Measurements from ENCODE around the gene DEUP1. TPM values are rescaled to one million over a fixed set of nuclear protein-coding genes. Genes with fewer than 3 reads are reported as not detected.

DEUP1 gene
- total RNA-seq, 1 experiment from 2014 or later, result 0.44 TPM

DNA sequence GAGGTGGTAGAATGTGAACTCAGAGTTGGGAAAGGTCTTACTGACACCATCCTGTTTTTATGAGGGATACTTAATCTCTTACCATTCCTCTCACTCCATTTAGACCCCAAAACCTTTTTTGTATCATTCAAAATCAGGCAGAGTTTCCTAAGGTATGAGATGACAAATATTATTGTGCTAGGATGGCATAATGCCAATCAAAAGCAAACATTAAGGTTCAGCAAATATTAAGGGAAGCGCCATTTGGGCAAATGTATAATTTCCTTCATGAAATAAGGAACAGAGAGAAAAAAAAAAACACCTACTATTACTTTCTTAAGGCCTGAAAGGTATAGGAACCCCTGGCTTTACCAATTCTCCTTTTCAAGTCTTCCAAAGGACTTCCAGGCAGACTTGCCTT lies 150.2 kb downstream of the DEUP1 start (continued):
- TF ChIP-seq MXD4 (CRISPR knock-in tag; IDR thresholded peaks at IDR 0.05; ENCODE audit: borderline replicate concordance) (no peak), ELF4 (CRISPR knock-in tag; IDR thresholded peaks at IDR 0.05; ENCODE audit: low read depth) (no peak), NFYB (CRISPR knock-in tag; conservative IDR thresholded peaks at IDR 0.05; ENCODE audit: low read depth) (no peak), TEAD1 (CRISPR knock-in tag; IDR thresholded peaks at IDR 0.05) (no peak)
- TF ChIP-seq, protein P1, sequence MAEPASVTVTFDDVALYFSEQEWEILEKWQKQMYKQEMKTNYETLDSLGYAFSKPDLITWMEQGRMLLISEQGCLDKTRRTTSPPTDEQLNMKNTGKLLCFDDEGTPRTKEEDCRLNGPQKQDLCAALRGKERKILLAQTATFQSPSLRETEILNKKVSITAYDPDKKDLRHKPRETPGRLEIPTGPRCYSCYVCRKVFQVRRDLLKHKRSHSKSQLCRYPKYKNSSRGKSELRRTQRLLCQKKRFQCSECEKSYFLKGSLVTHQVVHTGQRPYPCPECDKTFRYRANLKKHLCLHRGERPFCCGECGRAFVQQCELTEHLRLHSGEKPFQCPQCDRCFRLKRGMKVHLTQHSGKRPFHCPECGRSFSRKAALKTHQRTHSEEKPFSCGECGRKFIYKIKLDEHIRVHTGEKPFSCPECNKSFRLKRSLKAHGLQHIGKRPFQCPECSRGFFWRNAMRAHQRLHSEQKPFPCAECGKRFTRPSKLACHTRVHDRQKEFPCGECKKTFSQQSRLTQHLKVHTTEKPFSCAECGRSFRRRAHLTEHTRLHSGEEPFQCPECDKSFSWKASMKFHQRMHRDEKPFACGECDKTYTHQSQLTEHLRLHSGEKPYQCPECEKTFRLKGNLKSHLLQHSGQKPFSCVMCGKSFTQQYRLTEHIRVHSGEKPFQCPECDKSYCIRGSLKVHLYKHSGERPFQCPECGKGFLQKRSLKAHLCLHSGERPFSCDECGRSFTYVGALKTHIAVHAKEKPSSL (CRISPR knock-in tag; conservative IDR thresholded peaks at IDR 0.05), result no peak
- TF ChIP-seq, protein P2, sequence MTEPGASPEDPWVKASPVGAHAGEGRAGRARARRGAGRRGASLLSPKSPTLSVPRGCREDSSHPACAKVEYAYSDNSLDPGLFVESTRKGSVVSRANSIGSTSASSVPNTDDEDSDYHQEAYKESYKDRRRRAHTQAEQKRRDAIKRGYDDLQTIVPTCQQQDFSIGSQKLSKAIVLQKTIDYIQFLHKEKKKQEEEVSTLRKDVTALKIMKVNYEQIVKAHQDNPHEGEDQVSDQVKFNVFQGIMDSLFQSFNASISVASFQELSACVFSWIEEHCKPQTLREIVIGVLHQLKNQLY (CRISPR knock-in tag; IDR thresholded peaks at IDR 0.05), result no peak

DNA sequence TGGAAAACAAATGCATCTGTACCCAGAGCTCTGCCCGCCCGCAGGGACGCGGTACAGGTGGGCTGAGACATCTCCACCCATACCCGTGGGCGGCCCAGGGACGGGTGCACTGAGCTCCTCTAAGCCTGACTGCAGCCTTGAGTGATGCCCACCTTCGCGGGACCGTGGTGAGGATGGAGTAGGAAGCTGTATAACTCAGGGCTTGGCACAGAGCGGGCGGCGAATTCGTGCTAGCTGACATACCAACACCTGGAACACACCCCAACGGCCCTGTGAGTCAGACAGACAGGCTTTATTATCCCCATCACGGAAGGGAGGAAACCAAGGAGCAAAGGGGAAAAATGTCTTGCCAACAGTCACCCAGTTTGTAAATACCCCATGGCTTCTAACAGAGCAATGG lies 150.7 kb downstream of the DEUP1 start:
- TF ChIP-seq CREB1 (CRISPR knock-in tag; IDR thresholded peaks at IDR 0.05) (no peak), JUN (CRISPR knock-in tag; IDR thresholded peaks at IDR 0.05) (no peak), FOXJ3 (CRISPR knock-in tag; IDR thresholded peaks at IDR 0.05; ENCODE audit: borderline replicate concordance) (no peak), PRRX2 (CRISPR knock-in tag; IDR thresholded peaks at IDR 0.05) (no peak), EMX1 (CRISPR knock-in tag; IDR thresholded peaks at IDR 0.05) (no peak), RELA (CRISPR knock-in tag; IDR thresholded peaks at IDR 0.05; ENCODE audit: borderline replicate concordance) (no peak)
- TF ChIP-seq, protein P3, sequence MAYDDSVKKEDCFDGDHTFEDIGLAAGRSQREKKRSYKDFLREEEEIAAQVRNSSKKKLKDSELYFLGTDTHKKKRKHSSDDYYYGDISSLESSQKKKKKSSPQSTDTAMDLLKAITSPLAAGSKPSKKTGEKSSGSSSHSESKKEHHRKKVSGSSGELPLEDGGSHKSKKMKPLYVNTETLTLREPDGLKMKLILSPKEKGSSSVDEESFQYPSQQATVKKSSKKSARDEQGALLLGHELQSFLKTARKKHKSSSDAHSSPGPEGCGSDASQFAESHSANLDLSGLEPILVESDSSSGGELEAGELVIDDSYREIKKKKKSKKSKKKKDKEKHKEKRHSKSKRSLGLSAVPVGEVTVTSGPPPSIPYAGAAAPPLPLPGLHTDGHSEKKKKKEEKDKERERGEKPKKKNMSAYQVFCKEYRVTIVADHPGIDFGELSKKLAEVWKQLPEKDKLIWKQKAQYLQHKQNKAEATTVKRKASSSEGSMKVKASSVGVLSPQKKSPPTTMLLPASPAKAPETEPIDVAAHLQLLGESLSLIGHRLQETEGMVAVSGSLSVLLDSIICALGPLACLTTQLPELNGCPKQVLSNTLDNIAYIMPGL (CRISPR knock-in tag; IDR thresholded peaks at IDR 0.05), result no peak
- TF ChIP-seq, protein P4, sequence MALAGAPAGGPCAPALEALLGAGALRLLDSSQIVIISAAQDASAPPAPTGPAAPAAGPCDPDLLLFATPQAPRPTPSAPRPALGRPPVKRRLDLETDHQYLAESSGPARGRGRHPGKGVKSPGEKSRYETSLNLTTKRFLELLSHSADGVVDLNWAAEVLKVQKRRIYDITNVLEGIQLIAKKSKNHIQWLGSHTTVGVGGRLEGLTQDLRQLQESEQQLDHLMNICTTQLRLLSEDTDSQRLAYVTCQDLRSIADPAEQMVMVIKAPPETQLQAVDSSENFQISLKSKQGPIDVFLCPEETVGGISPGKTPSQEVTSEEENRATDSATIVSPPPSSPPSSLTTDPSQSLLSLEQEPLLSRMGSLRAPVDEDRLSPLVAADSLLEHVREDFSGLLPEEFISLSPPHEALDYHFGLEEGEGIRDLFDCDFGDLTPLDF (CRISPR knock-in tag; IDR thresholded peaks at IDR 0.05), result no peak
- TF ChIP-seq, protein P5, sequence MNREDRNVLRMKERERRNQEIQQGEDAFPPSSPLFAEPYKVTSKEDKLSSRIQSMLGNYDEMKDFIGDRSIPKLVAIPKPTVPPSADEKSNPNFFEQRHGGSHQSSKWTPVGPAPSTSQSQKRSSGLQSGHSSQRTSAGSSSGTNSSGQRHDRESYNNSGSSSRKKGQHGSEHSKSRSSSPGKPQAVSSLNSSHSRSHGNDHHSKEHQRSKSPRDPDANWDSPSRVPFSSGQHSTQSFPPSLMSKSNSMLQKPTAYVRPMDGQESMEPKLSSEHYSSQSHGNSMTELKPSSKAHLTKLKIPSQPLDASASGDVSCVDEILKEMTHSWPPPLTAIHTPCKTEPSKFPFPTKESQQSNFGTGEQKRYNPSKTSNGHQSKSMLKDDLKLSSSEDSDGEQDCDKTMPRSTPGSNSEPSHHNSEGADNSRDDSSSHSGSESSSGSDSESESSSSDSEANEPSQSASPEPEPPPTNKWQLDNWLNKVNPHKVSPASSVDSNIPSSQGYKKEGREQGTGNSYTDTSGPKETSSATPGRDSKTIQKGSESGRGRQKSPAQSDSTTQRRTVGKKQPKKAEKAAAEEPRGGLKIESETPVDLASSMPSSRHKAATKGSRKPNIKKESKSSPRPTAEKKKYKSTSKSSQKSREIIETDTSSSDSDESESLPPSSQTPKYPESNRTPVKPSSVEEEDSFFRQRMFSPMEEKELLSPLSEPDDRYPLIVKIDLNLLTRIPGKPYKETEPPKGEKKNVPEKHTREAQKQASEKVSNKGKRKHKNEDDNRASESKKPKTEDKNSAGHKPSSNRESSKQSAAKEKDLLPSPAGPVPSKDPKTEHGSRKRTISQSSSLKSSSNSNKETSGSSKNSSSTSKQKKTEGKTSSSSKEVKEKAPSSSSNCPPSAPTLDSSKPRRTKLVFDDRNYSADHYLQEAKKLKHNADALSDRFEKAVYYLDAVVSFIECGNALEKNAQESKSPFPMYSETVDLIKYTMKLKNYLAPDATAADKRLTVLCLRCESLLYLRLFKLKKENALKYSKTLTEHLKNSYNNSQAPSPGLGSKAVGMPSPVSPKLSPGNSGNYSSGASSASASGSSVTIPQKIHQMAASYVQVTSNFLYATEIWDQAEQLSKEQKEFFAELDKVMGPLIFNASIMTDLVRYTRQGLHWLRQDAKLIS (CRISPR knock-in tag; IDR thresholded peaks at IDR 0.05; ENCODE audit: borderline replicate concordance), result no peak
- TF ChIP-seq, protein P6, sequence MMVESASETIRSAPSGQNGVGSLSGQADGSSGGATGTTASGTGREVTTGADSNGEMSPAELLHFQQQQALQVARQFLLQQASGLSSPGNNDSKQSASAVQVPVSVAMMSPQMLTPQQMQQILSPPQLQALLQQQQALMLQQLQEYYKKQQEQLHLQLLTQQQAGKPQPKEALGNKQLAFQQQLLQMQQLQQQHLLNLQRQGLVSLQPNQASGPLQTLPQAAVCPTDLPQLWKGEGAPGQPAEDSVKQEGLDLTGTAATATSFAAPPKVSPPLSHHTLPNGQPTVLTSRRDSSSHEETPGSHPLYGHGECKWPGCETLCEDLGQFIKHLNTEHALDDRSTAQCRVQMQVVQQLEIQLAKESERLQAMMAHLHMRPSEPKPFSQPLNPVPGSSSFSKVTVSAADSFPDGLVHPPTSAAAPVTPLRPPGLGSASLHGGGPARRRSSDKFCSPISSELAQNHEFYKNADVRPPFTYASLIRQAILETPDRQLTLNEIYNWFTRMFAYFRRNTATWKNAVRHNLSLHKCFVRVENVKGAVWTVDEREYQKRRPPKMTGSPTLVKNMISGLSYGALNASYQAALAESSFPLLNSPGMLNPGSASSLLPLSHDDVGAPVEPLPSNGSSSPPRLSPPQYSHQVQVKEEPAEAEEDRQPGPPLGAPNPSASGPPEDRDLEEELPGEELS (CRISPR knock-in tag; IDR thresholded peaks at IDR 0.05), result no peak
- TF ChIP-seq, protein P2 (CRISPR knock-in tag; IDR thresholded peaks at IDR 0.05), result no peak
- H3K27ac Mint-ChIP-seq, result no peak overlapping the region
- ATAC-seq (no peak), DNase-seq (ENCODE audit: low spot score) (no peak)
- H3K4me3 Mint-ChIP-seq, result no peak overlapping the region
- ChIA-PET CTCF (interaction anchor here (1.0 kb wide), 1 partner anchor 61 kb away, joined by 5 read pairs; the partner anchor contains the start of gene SMCO4), POLR2A (no interaction called here)
- H3K27me3 Mint-ChIP-seq (ENCODE audit: low read depth), result no peaks in the 10 kb centered on the region
- peaks cover 4% of the 10 kb centered on the region; the same call in 1 of the 2 replicates for H3K36me3 Mint-ChIP-seq
- peaks cover 58% of the 10 kb centered on the region for H3K4me1 Mint-ChIP-seq
- no peaks in the 10 kb centered on the region for H3K9me3 Mint-ChIP-seq
